NCI-H2196 treated with DMSO at 0.1 percent for 48 hours (cell line): ENCODE results near the gene SNX8.

ENCODE experiments used
- DNase-seq: peaks from one replicate; lab custom pipeline; 2025; ENCODE audit not compliant: unreplicated experiment; lab: John Stamatoyannopoulos, UW

The SNX8 gene

GRCh38 chr7:2208712-2209111 is 105.5 kb downstream of the SNX8 start:
- no peak for DNase-seq

GRCh38 chr7:2205036-2205780 is 109.0 kb downstream of the SNX8 start:
- no peak for DNase-seq

GRCh38 chr7:2204446-2204845 is 109.8 kb downstream of the SNX8 start:
- no peak for DNase-seq

GRCh38 chr7:2203766-2204300 is 110.4 kb downstream of the SNX8 start:
- no peak for DNase-seq

GRCh38 chr7:2202901-2203765 is 111.1 kb downstream of the SNX8 start:
- no peak for DNase-seq

- no peak for DNase-seq
Observed at GRCh38 chr7:2202361-2202761, 111.9 kb downstream of the SNX8 start.
